Measurements from ENCODE around the gene LMBRD1. TPM values are rescaled to one million over a fixed set of nuclear protein-coding genes. Genes with fewer than 3 reads are reported as not detected.

Gene LMBRD1
- total RNA-seq, 1 experiment from 2014 or later: 17.0 TPM

DNA sequence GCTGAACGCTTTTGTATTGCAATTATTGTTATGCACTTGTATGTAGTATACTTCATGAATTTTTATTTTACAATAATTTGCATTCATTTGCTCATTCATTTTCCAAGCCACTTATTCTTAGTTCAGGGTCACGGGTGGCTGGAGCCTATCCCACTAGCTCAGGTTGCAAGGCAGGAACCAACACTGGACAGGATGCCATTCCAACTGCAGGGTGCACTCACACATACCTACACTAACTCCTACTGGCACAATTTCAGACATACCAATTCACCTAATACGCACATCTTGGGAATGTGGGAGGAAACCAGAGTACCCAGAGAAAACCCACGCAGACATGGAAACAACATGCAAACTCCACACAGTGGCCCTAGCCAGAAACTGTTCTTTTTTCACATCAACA, 61.8 kb downstream of the LMBRD1 start:
- no peak overlapping the region for H3K14ac ChIP-seq (ENCODE audit: insufficient read depth, low read length)
- no peak for DNase-seq
- H2BK5ac ChIP-seq (ENCODE audit: insufficient read length, low read length): no peak overlapping the region
- H3K4me2 ChIP-seq (ENCODE audit: insufficient read depth, insufficient read length, low read length): no peak overlapping the region
- H3K18ac ChIP-seq (ENCODE audit: insufficient read length, low read depth, low read length): no peak overlapping the region
- H3K4me1 ChIP-seq (ENCODE audit: insufficient read depth, low read length): no peaks in the 10 kb centered on the region
- H3K9me3 ChIP-seq (ENCODE audit: control insufficient read depth, low read depth, low read length): no peaks in the 10 kb centered on the region
- H4K8ac ChIP-seq (replicated peaks; ENCODE audit: insufficient read length, low read depth, low read length): no peak overlapping the region
- no peak overlapping the region for H3K4ac ChIP-seq (ENCODE audit: low read depth, low read length)
- H3K4me1 Mint-ChIP-seq: no peaks in the 10 kb centered on the region
- H3K27ac ChIP-seq (ENCODE audit: insufficient read length, low read depth, low read length): no peak overlapping the region
- no peak overlapping the region for H2BK12ac ChIP-seq (ENCODE audit: insufficient read length, low read depth, low read length)
- no peak overlapping the region for H4K91ac ChIP-seq (ENCODE audit: insufficient read length, low read depth, low read length)
- H3K27me3 Mint-ChIP-seq (ENCODE audit: low read depth): no peaks in the 10 kb centered on the region
- no peaks in the 10 kb centered on the region for H3K36me3 Mint-ChIP-seq (ENCODE audit: insufficient read depth in 1 of 3, low read depth in 3 of 3)
- no peaks in the 10 kb centered on the region for H3K79me1 ChIP-seq (ENCODE audit: insufficient read depth, low read depth, low read length, poor library complexity, severe bottlenecking)
- TF ChIP-seq, protein P1, sequence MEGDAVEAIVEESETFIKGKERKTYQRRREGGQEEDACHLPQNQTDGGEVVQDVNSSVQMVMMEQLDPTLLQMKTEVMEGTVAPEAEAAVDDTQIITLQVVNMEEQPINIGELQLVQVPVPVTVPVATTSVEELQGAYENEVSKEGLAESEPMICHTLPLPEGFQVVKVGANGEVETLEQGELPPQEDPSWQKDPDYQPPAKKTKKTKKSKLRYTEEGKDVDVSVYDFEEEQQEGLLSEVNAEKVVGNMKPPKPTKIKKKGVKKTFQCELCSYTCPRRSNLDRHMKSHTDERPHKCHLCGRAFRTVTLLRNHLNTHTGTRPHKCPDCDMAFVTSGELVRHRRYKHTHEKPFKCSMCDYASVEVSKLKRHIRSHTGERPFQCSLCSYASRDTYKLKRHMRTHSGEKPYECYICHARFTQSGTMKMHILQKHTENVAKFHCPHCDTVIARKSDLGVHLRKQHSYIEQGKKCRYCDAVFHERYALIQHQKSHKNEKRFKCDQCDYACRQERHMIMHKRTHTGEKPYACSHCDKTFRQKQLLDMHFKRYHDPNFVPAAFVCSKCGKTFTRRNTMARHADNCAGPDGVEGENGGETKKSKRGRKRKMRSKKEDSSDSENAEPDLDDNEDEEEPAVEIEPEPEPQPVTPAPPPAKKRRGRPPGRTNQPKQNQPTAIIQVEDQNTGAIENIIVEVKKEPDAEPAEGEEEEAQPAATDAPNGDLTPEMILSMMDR (conservative IDR thresholded peaks at IDR 0.05): no peak
- H3T11ph ChIP-seq (ENCODE audit: low read length): no peak overlapping the region
- no peaks in the 10 kb centered on the region for H4K20me1 ChIP-seq (ENCODE audit: control insufficient read depth, insufficient read depth, insufficient read length)
- H2BK15ac ChIP-seq (ENCODE audit: low read depth, low read length): no peak overlapping the region
- H3K56ac ChIP-seq (ENCODE audit: insufficient read length, low read depth, low read length): no peak overlapping the region
- H4K5ac ChIP-seq (ENCODE audit: insufficient read length, low read depth, low read length): no peak overlapping the region
- H3K27me3 ChIP-seq (ENCODE audit: insufficient read depth, low read length): no peaks in the 10 kb centered on the region
- no peak overlapping the region for H2BK20ac ChIP-seq (ENCODE audit: low read depth, low read length, poor library complexity, severe bottlenecking)
- H3K23ac ChIP-seq (ENCODE audit: insufficient read length, low read depth, low read length): no peak overlapping the region
- no peak overlapping the region for H3K4me3 Mint-ChIP-seq
- no peak overlapping the region for H3K27ac Mint-ChIP-seq
- H3K9ac ChIP-seq (ENCODE audit: extremely low read depth, insufficient read length, low read length): no peak overlapping the region
- no peaks in the 10 kb centered on the region for H3K23me2 ChIP-seq (ENCODE audit: insufficient read length, low read depth, low read length, poor library complexity, severe bottlenecking)
- no peak overlapping the region for H2AFZ ChIP-seq (ENCODE audit: low read length)
- no peak overlapping the region for H2BK120ac ChIP-seq (ENCODE audit: low read depth, low read length, poor library complexity, severe bottlenecking)
- no peaks in the 10 kb centered on the region for H3K9me3 Mint-ChIP-seq
- no peak overlapping the region for H2AK5ac ChIP-seq (ENCODE audit: insufficient read length, low read length)
- WGBS (ENCODE audit: extremely low coverage, insufficient read length, low lambda C conversion rate): no CpG with 5 or more reads among the region's 4 CpGs
- H3K79me2 ChIP-seq (ENCODE audit: insufficient read depth, low read length): no peaks in the 10 kb centered on the region

Data from H9 (cell line).